ENCODE results near the gene POLR2J3.
"Not testable (repeated sequence)": the region's sequence is repeated elsewhere in the genome, so short reads cannot be mapped to it uniquely, and the experiment has no call there.

DNA sequence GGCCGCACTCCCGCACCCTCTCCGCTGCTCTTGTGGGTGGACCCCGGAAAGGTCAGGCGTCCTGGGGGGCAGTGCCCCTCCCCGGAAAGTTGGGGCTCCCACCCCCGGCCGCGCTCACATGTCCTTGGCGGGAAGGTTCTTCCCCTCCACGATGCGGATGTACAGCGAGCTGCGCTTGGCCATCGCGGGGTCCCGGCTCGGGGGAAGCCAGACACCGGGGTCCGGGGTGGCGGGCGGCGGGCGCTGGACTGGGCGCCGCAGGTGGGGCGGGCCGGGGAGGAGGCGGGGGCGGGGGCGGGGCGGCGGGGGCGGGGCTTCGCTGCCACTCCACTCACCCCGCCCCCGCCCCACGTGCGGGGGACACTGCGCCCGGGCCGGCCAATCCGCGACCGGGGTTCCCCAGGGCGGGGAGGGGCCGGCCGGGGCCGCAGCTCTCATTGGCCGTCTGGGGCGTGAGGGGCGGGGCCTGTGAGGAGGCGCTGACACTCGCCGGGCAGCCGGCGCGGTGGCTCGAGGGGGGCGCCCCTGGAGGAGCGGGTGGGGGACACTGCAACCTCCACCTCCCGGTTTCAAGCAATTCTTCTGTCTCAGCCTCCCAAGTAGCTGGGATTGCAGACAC, 44.2 kb upstream of the POLR2J3 start, which contains the start of gene RASA4:
- TF ChIP-seq CTCF (conservative IDR thresholded peaks at IDR 0.05; ENCODE audit: low read depth, low read length); EZH2 (IDR thresholded peaks at IDR 0.05; ENCODE audit: low read length, unreplicated experiment); EZH2phosphoT487 (IDR thresholded peaks at IDR 0.05; ENCODE audit: borderline replicate concordance, low read length): not testable (repeated sequence)
